Keratinocyte (primary cell): ENCODE measurements around the gene MROH2A.

Source experiments
- EZH2 ChIP-seq: IDR thresholded peaks from one replicate; pipeline ENCODE4 v1.6.1; 2012; ENCODE audit warnings: inconsistent platforms, mild to moderate bottlenecking, low read length, moderate library complexity
- TF ChIP-seq, protein P1 (sequence below), 3 experiments: IDR thresholded peaks in 1 of 3; conservative IDR thresholded peaks in 1 of 3; optimal IDR thresholded peaks in 1 of 3; 2 replicates in 2 of 3; 3 replicates in 1 of 3; pipeline versions ENCODE3 to v1.5.1; 2011; ENCODE audit warnings: low read length in 3 of 3, mild to moderate bottlenecking in 3 of 3, moderate library complexity in 2 of 3, control low read depth in 1 of 3, inconsistent platforms in 1 of 3; ENCODE audit not compliant: insufficient read depth in 2 of 3; ENCODE audit errors: extremely low read depth in 1 of 3

DNA sequence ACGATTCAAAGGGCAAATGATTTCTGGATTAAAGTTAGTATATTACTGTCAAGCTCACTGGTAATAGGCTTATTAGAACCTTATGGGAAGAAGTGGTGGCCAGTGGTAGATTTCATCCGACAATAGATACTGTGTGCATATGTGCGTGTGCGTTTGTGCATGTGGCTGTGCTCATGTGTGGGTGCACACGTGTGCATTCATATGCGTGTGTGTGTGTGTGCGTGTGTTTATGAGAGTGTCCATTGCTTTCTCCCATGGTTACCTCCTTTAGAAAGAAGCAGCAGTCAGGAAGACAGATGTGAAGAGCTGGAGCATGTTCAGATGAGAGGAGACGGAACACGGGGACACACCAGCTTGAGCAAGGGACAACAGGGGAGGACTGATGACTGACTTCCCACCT lies 8.9 kb upstream of the MROH2A start:
- TF ChIP-seq, protein P1, sequence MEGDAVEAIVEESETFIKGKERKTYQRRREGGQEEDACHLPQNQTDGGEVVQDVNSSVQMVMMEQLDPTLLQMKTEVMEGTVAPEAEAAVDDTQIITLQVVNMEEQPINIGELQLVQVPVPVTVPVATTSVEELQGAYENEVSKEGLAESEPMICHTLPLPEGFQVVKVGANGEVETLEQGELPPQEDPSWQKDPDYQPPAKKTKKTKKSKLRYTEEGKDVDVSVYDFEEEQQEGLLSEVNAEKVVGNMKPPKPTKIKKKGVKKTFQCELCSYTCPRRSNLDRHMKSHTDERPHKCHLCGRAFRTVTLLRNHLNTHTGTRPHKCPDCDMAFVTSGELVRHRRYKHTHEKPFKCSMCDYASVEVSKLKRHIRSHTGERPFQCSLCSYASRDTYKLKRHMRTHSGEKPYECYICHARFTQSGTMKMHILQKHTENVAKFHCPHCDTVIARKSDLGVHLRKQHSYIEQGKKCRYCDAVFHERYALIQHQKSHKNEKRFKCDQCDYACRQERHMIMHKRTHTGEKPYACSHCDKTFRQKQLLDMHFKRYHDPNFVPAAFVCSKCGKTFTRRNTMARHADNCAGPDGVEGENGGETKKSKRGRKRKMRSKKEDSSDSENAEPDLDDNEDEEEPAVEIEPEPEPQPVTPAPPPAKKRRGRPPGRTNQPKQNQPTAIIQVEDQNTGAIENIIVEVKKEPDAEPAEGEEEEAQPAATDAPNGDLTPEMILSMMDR (optimal IDR thresholded peaks at IDR 0.05 in 1 of 3, IDR thresholded peaks at IDR 0.05 in 1 of 3, conservative IDR thresholded peaks at IDR 0.05 in 1 of 3; ENCODE audit: extremely low read depth in 1 of 3, insufficient read depth in 2 of 3, low read length in 3 of 3) = no peak
- TF ChIP-seq EZH2 = no peak
